Keratinocyte (primary cell): ENCODE measurements around the gene TKT. TPM values are rescaled to one million over a fixed set of nuclear protein-coding genes. Genes with fewer than 3 reads are reported as not detected.

Experiments
- DNase-seq: peaks from one replicate; pipeline ENCODE4 v3.0.0-alpha.2; 2011; ENCODE audit warnings: low read depth, missing footprints, low spot score
- FAIRE-seq: peaks from 2 replicates; lab custom pipeline; 2011; peaks lifted over from hg19 to GRCh38; lab: Jason Lieb, UNC
- H2AFZ ChIP-seq: 2 replicates; pipeline ENCODE4 v1.6.0; 2012; ENCODE audit warnings: low read length, control low read depth, inconsistent platforms; ENCODE audit not compliant: control insufficient read depth
- H3K27ac ChIP-seq: 2 replicates; pipeline ENCODE4 v1.5.1; 2011; ENCODE audit warnings: low read length; ENCODE audit not compliant: control insufficient read depth, insufficient read depth
- H3K27me3 ChIP-seq: 3 replicates; pipeline ENCODE4 v1.6.0; 2011; ENCODE audit warnings: low read length; ENCODE audit not compliant: control insufficient read depth, insufficient read depth; ENCODE audit errors: extremely low read depth
- H3K36me3 ChIP-seq, 2 experiments: 2 replicates in 1 of 2; 3 replicates in 1 of 2; pipeline ENCODE4 v1.5.1; 2011; ENCODE audit warnings: low read length in 2 of 2, mild to moderate bottlenecking in 1 of 2; ENCODE audit not compliant: control insufficient read depth in 2 of 2, insufficient read depth in 2 of 2; ENCODE audit errors: extremely low read depth in 1 of 2
- H3K4me1 ChIP-seq: 3 replicates; pipeline ENCODE4 v1.5.1; 2011; ENCODE audit warnings: low read length; ENCODE audit not compliant: control insufficient read depth, insufficient read depth; ENCODE audit errors: extremely low read depth
- H3K4me2 ChIP-seq: 3 replicates; pipeline ENCODE4 v1.6.0; 2011; ENCODE audit warnings: low read depth, low read length; ENCODE audit not compliant: control insufficient read depth, insufficient read depth; ENCODE audit errors: extremely low read depth
- H3K4me3 ChIP-seq, 3 experiments: fragments of 200-600 bp in 1 of 3; sonication (generic) in 1 of 3; 2 replicates in 2 of 3; 3 replicates in 1 of 3; pipeline ENCODE4 v1.5.1; 2011 to 2016; ENCODE audit warnings: low read length in 3 of 3, mild to moderate bottlenecking in 3 of 3, control low read depth in 2 of 3, inconsistent platforms in 1 of 3, low read depth in 1 of 3, mixed read lengths in 1 of 3, mixed run types in 1 of 3, moderate library complexity in 1 of 3; ENCODE audit not compliant: control insufficient read depth in 2 of 3, insufficient read depth in 2 of 3; ENCODE audit errors: extremely low read depth in 1 of 3
- H3K79me2 ChIP-seq: 2 replicates; pipeline ENCODE4 v1.6.0; 2012; ENCODE audit warnings: low read length; ENCODE audit not compliant: control insufficient read depth, insufficient read depth
- H3K9ac ChIP-seq: 3 replicates; pipeline ENCODE4 v1.6.0; 2011; ENCODE audit warnings: low read length; ENCODE audit not compliant: control insufficient read depth, insufficient read depth; ENCODE audit errors: extremely low read depth
- H3K9me1 ChIP-seq: 3 replicates; pipeline ENCODE4 v1.6.0; 2011; ENCODE audit warnings: low read length; ENCODE audit not compliant: control insufficient read depth, insufficient read depth; ENCODE audit errors: extremely low read depth
- H3K9me3 ChIP-seq: 2 replicates; pipeline ENCODE4 v1.5.1; 2012; ENCODE audit warnings: low read depth, low read length; ENCODE audit not compliant: control insufficient read depth
- H4K20me1 ChIP-seq: 3 replicates; pipeline ENCODE4 v1.6.0; 2011; ENCODE audit warnings: low read length; ENCODE audit not compliant: control insufficient read depth, insufficient read depth; ENCODE audit errors: extremely low read depth
- EZH2 ChIP-seq: IDR thresholded peaks from one replicate; pipeline ENCODE4 v1.6.1; 2012; ENCODE audit warnings: inconsistent platforms, mild to moderate bottlenecking, low read length, moderate library complexity
- dilution Hi-C: fragments of 300-500 bp; cut with MboI; formaldehyde crosslinking; loops from one replicate; pipeline ENCODE4 v1.7.0; 2020; ENCODE audit warnings: low sequenced_read_pairs; ENCODE audit not compliant: extremely low pct_ligation_motif_present
- polyA plus RNA-seq, 5 experiments: library from polyadenylated mRNA; depleted of rRNA in 3 of 5; stranded (reverse) in 3 of 5; stranded (forward) in 1 of 5; unstranded in 1 of 5; fragments of >200 nt; gene quantifications; 1 replicate in 1 of 5; 2 replicates in 3 of 5; 3 replicates in 1 of 5; pipeline versions ENCODE4 v1.2.1 to v1.2.3, GENCODE V29; 2011 to 2012; ENCODE audit warnings: missing spikeins in 2 of 5, low read depth in 1 of 5, low replicate concordance in 1 of 5
- TF ChIP-seq, protein P1 (sequence below), 3 experiments: IDR thresholded peaks in 1 of 3; conservative IDR thresholded peaks in 1 of 3; optimal IDR thresholded peaks in 1 of 3; 2 replicates in 2 of 3; 3 replicates in 1 of 3; pipeline versions ENCODE3 to v1.5.1; 2011; ENCODE audit warnings: low read length in 3 of 3, mild to moderate bottlenecking in 3 of 3, moderate library complexity in 2 of 3, control low read depth in 1 of 3, inconsistent platforms in 1 of 3; ENCODE audit not compliant: insufficient read depth in 2 of 3; ENCODE audit errors: extremely low read depth in 1 of 3

TKT gene
- polyA plus RNA-seq, 1 donor (not counting 4 experiments of a cell fraction or from before 2014, with no cell fraction given) = 266 TPM

GRCh38 chr3:53232641-53233377, 23.0 kb downstream of the TKT start:
- no peak overlapping the region for H3K4me2 ChIP-seq
- H3K27ac ChIP-seq = no peak overlapping the region
- H3K27me3 ChIP-seq = no peaks in the 10 kb centered on the region
- no peak overlapping the region for H2AFZ ChIP-seq
- H3K9me1 ChIP-seq = peaks cover 2% of the 10 kb centered on the region
- no peaks in the 10 kb centered on the region for H3K9me3 ChIP-seq
- no peak for DNase-seq
- dilution Hi-C loops = no loop called here
- H3K9ac ChIP-seq = no peak overlapping the region
- TF ChIP-seq EZH2 = no peak
- TF ChIP-seq, protein P1, sequence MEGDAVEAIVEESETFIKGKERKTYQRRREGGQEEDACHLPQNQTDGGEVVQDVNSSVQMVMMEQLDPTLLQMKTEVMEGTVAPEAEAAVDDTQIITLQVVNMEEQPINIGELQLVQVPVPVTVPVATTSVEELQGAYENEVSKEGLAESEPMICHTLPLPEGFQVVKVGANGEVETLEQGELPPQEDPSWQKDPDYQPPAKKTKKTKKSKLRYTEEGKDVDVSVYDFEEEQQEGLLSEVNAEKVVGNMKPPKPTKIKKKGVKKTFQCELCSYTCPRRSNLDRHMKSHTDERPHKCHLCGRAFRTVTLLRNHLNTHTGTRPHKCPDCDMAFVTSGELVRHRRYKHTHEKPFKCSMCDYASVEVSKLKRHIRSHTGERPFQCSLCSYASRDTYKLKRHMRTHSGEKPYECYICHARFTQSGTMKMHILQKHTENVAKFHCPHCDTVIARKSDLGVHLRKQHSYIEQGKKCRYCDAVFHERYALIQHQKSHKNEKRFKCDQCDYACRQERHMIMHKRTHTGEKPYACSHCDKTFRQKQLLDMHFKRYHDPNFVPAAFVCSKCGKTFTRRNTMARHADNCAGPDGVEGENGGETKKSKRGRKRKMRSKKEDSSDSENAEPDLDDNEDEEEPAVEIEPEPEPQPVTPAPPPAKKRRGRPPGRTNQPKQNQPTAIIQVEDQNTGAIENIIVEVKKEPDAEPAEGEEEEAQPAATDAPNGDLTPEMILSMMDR (optimal IDR thresholded peaks at IDR 0.05 in 1 of 3, IDR thresholded peaks at IDR 0.05 in 1 of 3, conservative IDR thresholded peaks at IDR 0.05 in 1 of 3; ENCODE audit: extremely low read depth in 1 of 3, insufficient read depth in 2 of 3, low read length in 3 of 3) = no peak
- no peak for FAIRE-seq
- H3K4me1 ChIP-seq = peaks cover 16% of the 10 kb centered on the region
- H3K79me2 ChIP-seq = peaks cover 45% of the 10 kb centered on the region
- peaks cover 7% of the 10 kb centered on the region for H4K20me1 ChIP-seq
- H3K36me3 ChIP-seq = peaks cover 71 to 77% of the 10 kb centered on the region in 2 experiments
- H3K4me3 ChIP-seq = no peak overlapping the region

GRCh38 chr3:53231532-53232511, 24.0 kb downstream of the TKT start:
- DNase-seq = no peak
- no peak for TF ChIP-seq EZH2
- TF ChIP-seq, protein P1 (optimal IDR thresholded peaks at IDR 0.05 in 1 of 3, IDR thresholded peaks at IDR 0.05 in 1 of 3, conservative IDR thresholded peaks at IDR 0.05 in 1 of 3; ENCODE audit: extremely low read depth in 1 of 3, insufficient read depth in 2 of 3, low read length in 3 of 3) = no peak
- Histone ChIP-seq H3K27me3 (no peaks in the 10 kb centered on the region), H3K79me2 (peaks cover 42% of the 10 kb centered on the region), H3K9me3 (no peaks in the 10 kb centered on the region), H3K27ac (no peak overlapping the region), H3K9me1 (peaks cover 2% of the 10 kb centered on the region), H3K9ac (no peak overlapping the region), H3K4me2 (no peak overlapping the region), H3K4me3 (no peak overlapping the region), H2AFZ (no peak overlapping the region), H3K4me1 (peaks cover 10% of the 10 kb centered on the region), H3K36me3 (peaks cover 78 to 86% of the 10 kb centered on the region in 2 experiments), H4K20me1 (peaks cover 9% of the 10 kb centered on the region)
- FAIRE-seq = no peak
- dilution Hi-C loops = no loop called here
